K562 (cell line): ENCODE results near the gene ZNF460. TPM values are rescaled to one million over a fixed set of nuclear protein-coding genes. Genes with fewer than 3 reads are reported as not detected.

Source experiments
- ETV6 ChIP-seq, 3 experiments: fragments of 150-350 bp in 1 of 3; sonication (generic) in 1 of 3; formaldehyde crosslinking in 1 of 3; IDR thresholded peaks; 2 replicates each; pipeline versions ENCODE4 v1.6.1 to v1.8.0; 2014 to 2022; ENCODE audit warnings: borderline replicate concordance in 2 of 3, low read depth in 2 of 3, antibody characterized with exemption in 1 of 3, low read length in 1 of 3, mild to moderate bottlenecking in 1 of 3, missing genetic modification reagents in 1 of 3
- HDGF ChIP-seq: fragments of 450-650 bp; IDR thresholded peaks from 2 replicates; pipeline ENCODE4 v1.6.1; 2016
- KLF6 ChIP-seq: fragments of 250-450 bp; sonication (Bioruptor Pico); IDR thresholded peaks from 2 replicates; pipeline ENCODE4 v1.4.0; 2020; ENCODE audit warnings: mild to moderate bottlenecking, moderate library complexity, borderline replicate concordance
- MXI1 ChIP-seq: IDR thresholded peaks from 2 replicates; pipeline ENCODE4 v1.6.1; 2011; ENCODE audit warnings: low read depth, mild to moderate bottlenecking, improper control_type of control experiment, low read length
- NELFE ChIP-seq: IDR thresholded peaks from 2 replicates; pipeline ENCODE4 v1.6.1; 2011; ENCODE audit warnings: mild to moderate bottlenecking; ENCODE audit not compliant: insufficient read depth, insufficient read length
- SRSF1 ChIP-seq: fragments of 200-400 bp; formaldehyde crosslinking; IDR thresholded peaks from 2 replicates; pipeline ENCODE4 v1.6.1; 2017; ENCODE audit warnings: mild to moderate bottlenecking, low read depth, low read length, moderate library complexity
- polyA plus RNA-seq, 8 experiments: library from polyadenylated mRNA; depleted of rRNA in 4 of 8; stranded (reverse) in 5 of 8; unstranded in 3 of 8; fragments of >200 nt; fragmentation: Nextera tagmentation in 2 of 8; fragmentation: Illumina TruSeq in 1 of 8; extraction: Ambion mirVana in 2 of 8; extraction: Trizol in 1 of 8; gene quantifications; 2 replicates each; pipeline versions ENCODE4 v1.2.1 to v1.2.3, GENCODE V29; 2011 to 2014; ENCODE audit warnings: inconsistent platforms in 1 of 8, missing spikeins in 1 of 8
- total RNA-seq, 7 experiments: library from RNA; depleted of rRNA in 6 of 7; stranded (reverse); fragments of >200 nt in 6 of 7; fragmentation: Illumina TruSeq in 2 of 7; extraction: Trizol in 2 of 7; gene quantifications; 2 replicates each; pipeline versions ENCODE4 v1.2.1 to v1.2.3, GENCODE V29; 2011 to 2021; ENCODE audit warnings: low replicate concordance in 1 of 7
- TF ChIP-seq, protein P1 (sequence below), 2 experiments: IDR thresholded peaks in 1 of 2; conservative IDR thresholded peaks in 1 of 2; 2 replicates each; pipeline ENCODE4 v1.6.1; 2016; ENCODE audit warnings: low read depth in 2 of 2, mild to moderate bottlenecking in 1 of 2, missing compliant biosample characterization in 1 of 2, missing genetic modification characterization in 1 of 2, moderate library complexity in 1 of 2
- TF ChIP-seq, protein P2 (sequence below): IDR thresholded peaks from 2 replicates; pipeline ENCODE4 v1.6.1; 2012; ENCODE audit warnings: low read depth, low read length, improper control_type of control experiment, borderline replicate concordance
- TF ChIP-seq, protein P3 (sequence below): sonication (generic); formaldehyde crosslinking; IDR thresholded peaks from 2 replicates; pipeline ENCODE4 v1.8.0; 2022; ENCODE audit warnings: mild to moderate bottlenecking, missing genetic modification reagents
- TF ChIP-seq, protein P4 (sequence below): fragments of 200-800 bp; sonication (Bioruptor generic); IDR thresholded peaks from 2 replicates; pipeline ENCODE4 v1.6.1; 2016; ENCODE audit warnings: missing genetic modification characterization, missing compliant biosample characterization
- TF ChIP-seq, protein P5 (sequence below): IDR thresholded peaks from 2 replicates; pipeline ENCODE4 v1.6.1; 2016; ENCODE audit warnings: missing genetic modification characterization, missing compliant biosample characterization

Gene ZNF460
- total and polyA plus RNA-seq, 9 of the 15 experiments (the other 6 are each of a cell fraction or from before 2014, with no cell fraction given) = 0.45 to 36.2 (median 16.6) TPM

DNA sequence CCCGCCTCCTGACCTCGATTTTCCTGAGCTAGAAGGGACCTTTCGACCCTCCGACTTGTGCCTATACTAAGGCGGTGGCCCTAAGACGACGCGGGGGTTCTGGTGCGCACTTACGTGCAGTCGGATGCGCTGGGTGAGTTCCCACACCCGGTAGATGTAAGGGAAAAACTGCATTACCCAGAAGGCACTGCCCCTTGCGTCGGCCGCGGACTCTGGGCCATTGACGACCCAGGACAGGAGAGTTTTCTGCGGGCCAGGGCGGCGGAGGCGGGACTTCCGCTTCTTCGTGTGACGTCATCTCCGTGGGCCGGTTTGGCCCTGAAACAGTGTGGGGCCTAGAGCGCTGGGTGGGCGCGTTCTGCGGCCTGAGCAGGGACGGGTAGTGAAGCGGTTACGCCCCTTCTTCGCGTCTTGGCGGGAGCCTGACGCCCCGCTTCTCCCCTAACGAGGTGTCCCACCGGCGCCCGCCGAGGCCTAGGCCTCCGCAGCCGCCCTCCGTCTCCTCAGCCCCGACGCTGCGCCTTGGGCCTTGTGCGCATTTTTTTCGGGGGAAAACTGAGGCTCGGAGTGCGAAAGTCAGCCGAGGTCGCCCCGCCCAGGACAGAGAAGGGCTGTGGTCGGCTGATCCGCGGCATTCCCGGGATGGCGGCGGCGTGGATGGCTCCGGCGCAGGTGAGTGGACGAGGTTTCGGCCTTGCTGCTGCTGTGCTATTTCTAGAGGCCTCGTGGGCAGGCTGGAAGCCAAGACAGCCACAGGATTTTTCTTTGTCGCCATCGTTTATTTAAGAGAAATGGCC is at the start of gene ZNF460 (continued):
- TF ChIP-seq, protein P1, sequence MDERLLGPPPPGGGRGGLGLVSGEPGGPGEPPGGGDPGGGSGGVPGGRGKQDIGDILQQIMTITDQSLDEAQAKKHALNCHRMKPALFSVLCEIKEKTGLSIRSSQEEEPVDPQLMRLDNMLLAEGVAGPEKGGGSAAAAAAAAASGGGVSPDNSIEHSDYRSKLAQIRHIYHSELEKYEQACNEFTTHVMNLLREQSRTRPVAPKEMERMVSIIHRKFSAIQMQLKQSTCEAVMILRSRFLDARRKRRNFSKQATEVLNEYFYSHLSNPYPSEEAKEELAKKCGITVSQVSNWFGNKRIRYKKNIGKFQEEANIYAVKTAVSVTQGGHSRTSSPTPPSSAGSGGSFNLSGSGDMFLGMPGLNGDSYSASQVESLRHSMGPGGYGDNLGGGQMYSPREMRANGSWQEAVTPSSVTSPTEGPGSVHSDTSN (CRISPR knock-in tag; IDR thresholded peaks at IDR 0.05; ENCODE audit: low read depth) = no peak
- TF ChIP-seq, protein P1 (tag; conservative IDR thresholded peaks at IDR 0.05; ENCODE audit: low read depth) = 0 out of 2 replicates have a peak, but pooled peaks have one; percentile 7
- TF ChIP-seq, protein P2, sequence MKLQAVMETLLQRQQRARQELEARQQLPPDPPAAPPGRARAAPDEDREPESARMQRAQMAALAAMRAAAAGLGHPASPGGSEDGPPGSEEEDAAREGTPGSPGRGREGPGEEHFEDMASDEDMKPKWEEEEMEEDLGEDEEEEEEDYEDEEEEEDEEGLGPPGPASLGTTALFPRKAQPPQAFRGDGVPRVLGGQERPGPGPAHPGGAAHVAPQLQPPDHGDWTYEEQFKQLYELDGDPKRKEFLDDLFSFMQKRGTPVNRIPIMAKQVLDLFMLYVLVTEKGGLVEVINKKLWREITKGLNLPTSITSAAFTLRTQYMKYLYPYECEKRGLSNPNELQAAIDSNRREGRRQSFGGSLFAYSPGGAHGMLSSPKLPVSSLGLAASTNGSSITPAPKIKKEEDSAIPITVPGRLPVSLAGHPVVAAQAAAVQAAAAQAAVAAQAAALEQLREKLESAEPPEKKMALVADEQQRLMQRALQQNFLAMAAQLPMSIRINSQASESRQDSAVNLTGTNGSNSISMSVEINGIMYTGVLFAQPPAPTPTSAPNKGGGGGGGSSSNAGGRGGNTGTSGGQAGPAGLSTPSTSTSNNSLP = no peak
- TF ChIP-seq, protein P3, sequence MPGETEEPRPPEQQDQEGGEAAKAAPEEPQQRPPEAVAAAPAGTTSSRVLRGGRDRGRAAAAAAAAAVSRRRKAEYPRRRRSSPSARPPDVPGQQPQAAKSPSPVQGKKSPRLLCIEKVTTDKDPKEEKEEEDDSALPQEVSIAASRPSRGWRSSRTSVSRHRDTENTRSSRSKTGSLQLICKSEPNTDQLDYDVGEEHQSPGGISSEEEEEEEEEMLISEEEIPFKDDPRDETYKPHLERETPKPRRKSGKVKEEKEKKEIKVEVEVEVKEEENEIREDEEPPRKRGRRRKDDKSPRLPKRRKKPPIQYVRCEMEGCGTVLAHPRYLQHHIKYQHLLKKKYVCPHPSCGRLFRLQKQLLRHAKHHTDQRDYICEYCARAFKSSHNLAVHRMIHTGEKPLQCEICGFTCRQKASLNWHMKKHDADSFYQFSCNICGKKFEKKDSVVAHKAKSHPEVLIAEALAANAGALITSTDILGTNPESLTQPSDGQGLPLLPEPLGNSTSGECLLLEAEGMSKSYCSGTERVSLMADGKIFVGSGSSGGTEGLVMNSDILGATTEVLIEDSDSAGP (CRISPR knock-in tag) = no peak
- TF ChIP-seq HDGF = no peak
- TF ChIP-seq SRSF1 = no peak
- TF ChIP-seq KLF6 (CRISPR knock-in tag) = no peak
- TF ChIP-seq ETV6 (IDR thresholded peaks at IDR 0.05; ENCODE audit: borderline replicate concordance in 1 of 2, low read depth in 2 of 2, low read length in 1 of 2) = no peak
- TF ChIP-seq ETV6 (CRISPR knock-in tag; IDR thresholded peaks at IDR 0.05; ENCODE audit: borderline replicate concordance) = no peak
- TF ChIP-seq, protein P4, sequence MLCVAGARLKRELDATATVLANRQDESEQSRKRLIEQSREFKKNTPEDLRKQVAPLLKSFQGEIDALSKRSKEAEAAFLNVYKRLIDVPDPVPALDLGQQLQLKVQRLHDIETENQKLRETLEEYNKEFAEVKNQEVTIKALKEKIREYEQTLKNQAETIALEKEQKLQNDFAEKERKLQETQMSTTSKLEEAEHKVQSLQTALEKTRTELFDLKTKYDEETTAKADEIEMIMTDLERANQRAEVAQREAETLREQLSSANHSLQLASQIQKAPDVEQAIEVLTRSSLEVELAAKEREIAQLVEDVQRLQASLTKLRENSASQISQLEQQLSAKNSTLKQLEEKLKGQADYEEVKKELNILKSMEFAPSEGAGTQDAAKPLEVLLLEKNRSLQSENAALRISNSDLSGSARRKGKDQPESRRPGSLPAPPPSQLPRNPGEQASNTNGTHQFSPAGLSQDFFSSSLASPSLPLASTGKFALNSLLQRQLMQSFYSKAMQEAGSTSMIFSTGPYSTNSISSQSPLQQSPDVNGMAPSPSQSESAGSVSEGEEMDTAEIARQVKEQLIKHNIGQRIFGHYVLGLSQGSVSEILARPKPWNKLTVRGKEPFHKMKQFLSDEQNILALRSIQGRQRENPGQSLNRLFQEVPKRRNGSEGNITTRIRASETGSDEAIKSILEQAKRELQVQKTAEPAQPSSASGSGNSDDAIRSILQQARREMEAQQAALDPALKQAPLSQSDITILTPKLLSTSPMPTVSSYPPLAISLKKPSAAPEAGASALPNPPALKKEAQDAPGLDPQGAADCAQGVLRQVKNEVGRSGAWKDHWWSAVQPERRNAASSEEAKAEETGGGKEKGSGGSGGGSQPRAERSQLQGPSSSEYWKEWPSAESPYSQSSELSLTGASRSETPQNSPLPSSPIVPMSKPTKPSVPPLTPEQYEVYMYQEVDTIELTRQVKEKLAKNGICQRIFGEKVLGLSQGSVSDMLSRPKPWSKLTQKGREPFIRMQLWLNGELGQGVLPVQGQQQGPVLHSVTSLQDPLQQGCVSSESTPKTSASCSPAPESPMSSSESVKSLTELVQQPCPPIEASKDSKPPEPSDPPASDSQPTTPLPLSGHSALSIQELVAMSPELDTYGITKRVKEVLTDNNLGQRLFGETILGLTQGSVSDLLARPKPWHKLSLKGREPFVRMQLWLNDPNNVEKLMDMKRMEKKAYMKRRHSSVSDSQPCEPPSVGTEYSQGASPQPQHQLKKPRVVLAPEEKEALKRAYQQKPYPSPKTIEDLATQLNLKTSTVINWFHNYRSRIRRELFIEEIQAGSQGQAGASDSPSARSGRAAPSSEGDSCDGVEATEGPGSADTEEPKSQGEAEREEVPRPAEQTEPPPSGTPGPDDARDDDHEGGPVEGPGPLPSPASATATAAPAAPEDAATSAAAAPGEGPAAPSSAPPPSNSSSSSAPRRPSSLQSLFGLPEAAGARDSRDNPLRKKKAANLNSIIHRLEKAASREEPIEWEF (CRISPR knock-in tag) = no peak
- TF ChIP-seq NELFE = no peak
- TF ChIP-seq, protein P5, sequence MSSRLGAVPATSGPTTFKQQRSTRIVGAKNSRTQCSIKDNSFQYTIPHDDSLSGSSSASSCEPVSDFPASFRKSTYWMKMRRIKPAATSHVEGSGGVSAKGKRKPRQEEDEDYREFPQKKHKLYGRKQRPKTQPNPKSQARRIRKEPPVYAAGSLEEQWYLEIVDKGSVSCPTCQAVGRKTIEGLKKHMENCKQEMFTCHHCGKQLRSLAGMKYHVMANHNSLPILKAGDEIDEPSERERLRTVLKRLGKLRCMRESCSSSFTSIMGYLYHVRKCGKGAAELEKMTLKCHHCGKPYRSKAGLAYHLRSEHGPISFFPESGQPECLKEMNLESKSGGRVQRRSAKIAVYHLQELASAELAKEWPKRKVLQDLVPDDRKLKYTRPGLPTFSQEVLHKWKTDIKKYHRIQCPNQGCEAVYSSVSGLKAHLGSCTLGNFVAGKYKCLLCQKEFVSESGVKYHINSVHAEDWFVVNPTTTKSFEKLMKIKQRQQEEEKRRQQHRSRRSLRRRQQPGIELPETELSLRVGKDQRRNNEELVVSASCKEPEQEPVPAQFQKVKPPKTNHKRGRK = no peak
- peak; percentile 56; the same call in 1 of the 2 replicates for TF ChIP-seq MXI1
